ENCODE data around the gene PLCB3.

PLCB3 gene

DNA sequence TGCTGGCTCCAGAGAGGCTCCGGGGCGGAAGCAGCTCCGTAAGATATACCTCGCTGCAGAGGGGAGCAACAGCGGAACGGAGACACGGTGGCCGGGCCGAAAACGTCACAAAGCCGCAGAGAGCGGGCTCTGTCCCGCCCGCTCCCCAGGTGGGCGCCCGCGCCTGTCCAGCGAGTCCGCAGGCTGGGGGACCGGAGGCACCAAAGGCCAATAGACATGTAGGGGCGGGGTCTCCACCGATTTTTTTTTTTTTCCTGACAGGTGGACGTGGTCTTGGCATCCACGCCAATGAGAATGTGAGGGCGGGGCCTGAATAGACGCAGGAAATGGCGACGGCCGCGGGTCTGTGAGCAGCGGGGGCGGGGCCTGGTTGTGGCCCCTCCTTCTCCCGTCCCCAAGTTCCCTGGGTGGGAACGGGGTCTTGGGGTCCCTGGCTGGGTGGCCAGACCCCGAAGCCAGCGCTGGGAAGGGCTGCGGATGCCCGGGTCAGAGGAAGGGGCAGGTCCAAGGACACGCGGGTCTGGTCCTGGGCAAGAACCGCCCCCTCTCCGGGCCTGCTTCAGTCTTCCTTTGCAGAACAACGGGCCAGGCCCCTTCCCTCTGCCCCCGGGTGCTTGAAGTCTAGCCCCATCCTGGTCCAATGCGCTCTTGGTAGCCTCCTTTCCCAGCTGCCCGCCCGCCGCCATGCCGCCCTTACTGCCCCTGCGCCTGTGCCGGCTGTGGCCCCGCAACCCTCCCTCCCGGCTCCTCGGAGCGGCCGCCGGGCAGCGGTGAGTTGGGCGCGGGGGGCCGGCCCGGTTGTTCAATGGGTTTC, 21.0 kb upstream of the PLCB3 start, which contains the start of gene DNAJC4:
TSS of gene DNAJC4 (plus strand) at position 378 of the 814 bp plus-strand sequence. CDS start at position 685, 307 bp downstream.
- WGBS, result under 1% methylated on average over 62 of the region's 62 CpGs
- no peaks in the 10 kb centered on the region for H3K9me3 ChIP-seq (ENCODE audit: insufficient read depth, low read depth, low read length)
- peaks cover 7% of the 10 kb centered on the region; the same call in 1 of the 2 replicates for H3K4me1 ChIP-seq (ENCODE audit: insufficient read depth, low read length)
- peak within 1 kb of the TSS; percentile 67; the same call in 1 of the 2 replicates for H3K27ac ChIP-seq (ENCODE audit: low read depth, low read length)
- peak within 1 kb of the TSS; percentile 90 for H3K4me3 ChIP-seq (ENCODE audit: low read length)
- H3K9ac ChIP-seq (ENCODE audit: low read depth, low read length), result peak within 1 kb of the TSS; percentile 71
- peaks cover 15% of the 10 kb centered on the region; the same call in 1 of the 2 replicates for H3K27me3 ChIP-seq (ENCODE audit: insufficient read depth, low read length)
- no peaks in the 10 kb centered on the region for H3K36me3 ChIP-seq (ENCODE audit: insufficient read depth, low read length)

DNA sequence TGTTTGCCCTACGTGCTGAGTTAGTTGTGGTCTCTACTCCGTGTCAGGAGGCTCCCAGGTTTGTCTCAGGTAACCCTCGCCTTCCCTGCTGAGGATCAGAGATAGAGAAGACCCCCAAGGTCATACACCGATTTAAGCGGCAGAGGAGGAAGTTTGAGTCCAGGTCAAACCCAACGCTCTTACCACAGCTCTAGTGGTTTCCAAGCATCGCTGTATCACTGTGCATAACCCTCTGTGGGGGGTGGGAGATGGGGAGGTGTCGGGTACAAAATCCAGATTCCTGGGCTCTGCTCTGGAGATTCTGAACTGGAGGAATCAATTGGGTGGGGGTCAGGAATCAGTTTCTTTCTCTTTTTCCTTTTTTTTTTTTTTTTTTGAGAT, 20.4 kb upstream of the PLCB3 start:
- Histone ChIP-seq H3K4me3 (ENCODE audit: low read length) (peak overlapping the region; percentile 90), H3K27me3 (ENCODE audit: insufficient read depth, low read length) (peaks cover 15% of the 10 kb centered on the region; the same call in 1 of the 2 replicates), H3K27ac (ENCODE audit: low read depth, low read length) (peak overlapping the region; percentile 67; the same call in 1 of the 2 replicates), H3K4me1 (ENCODE audit: insufficient read depth, low read length) (peaks cover 7% of the 10 kb centered on the region; the same call in 1 of the 2 replicates), H3K9ac (ENCODE audit: low read depth, low read length) (peak overlapping the region; percentile 71), H3K9me3 (ENCODE audit: insufficient read depth, low read depth, low read length) (no peaks in the 10 kb centered on the region), H3K36me3 (ENCODE audit: insufficient read depth, low read length) (no peaks in the 10 kb centered on the region)
- WGBS, result 7% methylated on average over 8 of the region's 8 CpGs

DNA sequence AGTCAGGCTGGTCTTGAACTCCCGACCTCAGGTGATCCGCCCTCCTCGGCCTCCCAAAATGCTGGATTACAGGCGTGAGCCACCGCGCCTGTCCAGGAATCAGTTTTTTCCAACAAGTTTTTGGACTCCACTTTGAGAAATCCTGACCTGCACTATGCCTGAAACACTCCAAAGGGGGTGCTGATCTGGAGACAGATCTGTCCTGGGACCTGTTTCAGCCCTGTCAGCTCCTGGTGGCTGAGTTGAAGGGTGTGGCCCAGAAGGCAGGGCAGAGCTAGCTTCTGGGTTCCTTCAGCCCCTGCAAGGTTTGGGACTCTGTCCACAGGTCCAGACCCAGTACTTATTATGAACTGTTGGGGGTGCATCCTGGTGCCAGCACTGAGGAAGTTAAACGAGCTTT, 19.8 kb upstream of the PLCB3 start:
- Histone ChIP-seq H3K27ac (ENCODE audit: low read depth, low read length) (no peak overlapping the region), H3K27me3 (ENCODE audit: insufficient read depth, low read length) (peaks cover 15% of the 10 kb centered on the region; the same call in 1 of the 2 replicates), H3K4me3 (ENCODE audit: low read length) (no peak overlapping the region), H3K36me3 (ENCODE audit: insufficient read depth, low read length) (no peaks in the 10 kb centered on the region), H3K9me3 (ENCODE audit: insufficient read depth, low read depth, low read length) (no peaks in the 10 kb centered on the region), H3K9ac (ENCODE audit: low read depth, low read length) (no peak overlapping the region), H3K4me1 (ENCODE audit: insufficient read depth, low read length) (peaks cover 7% of the 10 kb centered on the region; the same call in 1 of the 2 replicates)
- WGBS, result 93% methylated on average over 7 of the region's 7 CpGs

DNA sequence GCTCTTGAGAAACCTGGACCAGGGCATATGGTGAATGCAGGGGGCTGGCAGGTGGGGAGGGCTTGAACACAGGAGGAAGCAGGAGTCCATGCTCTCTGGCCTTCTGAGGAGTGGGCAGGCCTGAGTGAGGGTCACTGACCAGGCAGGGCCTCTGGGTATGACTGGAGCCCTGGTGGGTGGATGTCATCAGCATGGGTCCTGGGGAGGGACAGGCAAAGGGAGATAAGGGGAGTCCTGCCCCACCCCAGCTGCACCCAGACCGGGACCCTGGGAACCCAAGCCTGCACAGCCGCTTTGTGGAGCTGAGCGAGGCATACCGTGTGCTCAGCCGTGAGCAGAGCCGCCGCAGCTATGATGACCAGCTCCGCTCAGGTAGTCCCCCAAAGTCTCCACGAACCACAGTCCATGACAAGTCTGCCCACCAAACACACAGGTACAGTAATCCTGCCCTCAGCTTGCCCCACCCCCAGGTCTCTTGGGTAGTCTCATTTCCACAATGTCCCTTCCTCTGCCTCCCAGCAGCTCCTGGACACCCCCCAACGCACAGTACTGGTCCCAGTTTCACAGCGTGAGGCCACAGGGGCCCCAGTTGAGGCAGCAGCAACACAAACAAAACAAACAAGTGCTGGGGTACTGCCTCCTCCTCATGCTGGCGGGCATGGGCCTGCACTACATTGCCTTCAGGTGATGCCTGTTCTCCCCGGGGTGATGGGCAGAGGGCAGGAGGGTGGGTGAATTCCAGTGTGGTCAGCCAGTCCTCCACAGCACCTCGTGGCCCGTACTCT, 19.0 kb upstream of the PLCB3 start:
- H3K36me3 ChIP-seq (ENCODE audit: insufficient read depth, low read length), result no peaks in the 10 kb centered on the region; the same call in 1 of the 2 replicates
- H3K9me3 ChIP-seq (ENCODE audit: insufficient read depth, low read depth, low read length), result no peaks in the 10 kb centered on the region
- no peak overlapping the region for H3K4me3 ChIP-seq (ENCODE audit: low read length)
- 93% methylated on average over 15 of the region's 15 CpGs for WGBS
- no peak overlapping the region for H3K9ac ChIP-seq (ENCODE audit: low read depth, low read length)
- H3K27ac ChIP-seq (ENCODE audit: low read depth, low read length), result no peak overlapping the region
- peaks cover 15% of the 10 kb centered on the region; the same call in 1 of the 2 replicates for H3K27me3 ChIP-seq (ENCODE audit: insufficient read depth, low read length)
- no peaks in the 10 kb centered on the region; the same call in 1 of the 2 replicates for H3K4me1 ChIP-seq (ENCODE audit: insufficient read depth, low read length)

DNA sequence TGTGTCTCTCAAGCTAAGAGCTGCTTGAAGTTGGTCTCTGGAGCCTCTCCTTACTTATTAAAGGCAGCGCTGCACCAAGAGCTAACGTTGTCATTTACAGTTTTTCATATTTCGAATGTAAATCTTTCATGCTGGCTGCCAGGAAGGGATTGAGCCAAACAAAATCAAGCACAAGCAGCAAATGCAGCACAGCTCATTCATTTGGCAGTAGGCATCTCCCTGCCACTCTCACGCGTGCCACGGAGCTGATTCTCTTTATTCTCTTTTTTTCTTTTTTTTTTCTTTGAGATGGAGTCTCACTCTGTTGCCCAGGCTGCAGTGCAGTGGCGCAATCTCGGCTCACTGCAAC, 18.4 kb upstream of the PLCB3 start:
- Histone ChIP-seq H3K9me3 (ENCODE audit: insufficient read depth, low read depth, low read length) (no peaks in the 10 kb centered on the region), H3K4me1 (ENCODE audit: insufficient read depth, low read length) (no peaks in the 10 kb centered on the region; the same call in 1 of the 2 replicates), H3K9ac (ENCODE audit: low read depth, low read length) (no peak overlapping the region), H3K4me3 (ENCODE audit: low read length) (no peak overlapping the region), H3K27me3 (ENCODE audit: insufficient read depth, low read length) (peaks cover 15% of the 10 kb centered on the region; the same call in 1 of the 2 replicates), H3K36me3 (ENCODE audit: insufficient read depth, low read length) (no peaks in the 10 kb centered on the region; the same call in 1 of the 2 replicates), H3K27ac (ENCODE audit: low read depth, low read length) (no peak overlapping the region)
- 92% methylated on average over 8 of the region's 8 CpGs for WGBS

DNA sequence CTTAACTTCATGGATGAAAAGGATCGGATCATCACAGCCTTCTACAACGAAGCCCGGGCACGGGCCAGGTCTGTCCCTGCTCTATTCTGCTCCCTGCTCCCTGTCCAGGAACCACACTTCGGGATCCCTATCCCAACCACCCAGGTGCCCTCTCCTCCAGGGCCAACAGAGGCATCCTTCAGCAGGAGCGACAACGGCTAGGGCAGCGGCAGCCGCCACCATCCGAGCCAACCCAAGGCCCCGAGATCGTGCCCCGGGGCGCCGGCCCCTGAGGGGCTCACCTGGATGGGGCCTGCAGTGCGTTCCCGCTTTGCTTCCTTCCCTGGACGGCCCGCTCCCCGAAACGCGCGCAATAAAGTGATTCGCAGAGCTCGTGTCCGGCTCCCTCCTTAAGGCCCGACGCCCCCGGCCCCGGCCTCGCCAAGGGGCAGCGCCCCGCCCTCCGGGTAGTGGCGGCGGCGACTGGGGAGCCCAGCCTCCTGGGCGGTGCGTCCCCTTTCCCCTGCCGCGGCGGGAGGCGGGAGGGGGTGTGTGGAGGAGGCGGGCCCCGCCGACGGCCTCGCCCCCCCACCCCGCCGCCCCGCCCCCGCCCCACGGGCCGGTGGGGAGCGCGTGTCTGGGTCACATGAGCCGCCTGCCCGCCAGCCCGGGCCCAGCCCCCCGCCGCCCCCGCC, 17.3 kb upstream of the PLCB3 start, which contains the start of gene VEGFB:
TSS of gene VEGFB (plus strand) at position 672 of the 674 bp plus-strand sequence. CDS start 250 bp downstream, outside the sequence.
- peak within 1 kb of the TSS; percentile 69 for H3K4me3 ChIP-seq (ENCODE audit: low read length)
- peak within 1 kb of the TSS; percentile 44; the same call in 1 of the 2 replicates for H3K9ac ChIP-seq (ENCODE audit: low read depth, low read length)
- no peak within 1 kb of the TSS for H3K27ac ChIP-seq (ENCODE audit: low read depth, low read length)
- H3K36me3 ChIP-seq (ENCODE audit: insufficient read depth, low read length), result peaks cover 8% of the 10 kb centered on the region
- peaks cover 15% of the 10 kb centered on the region; the same call in 1 of the 2 replicates for H3K27me3 ChIP-seq (ENCODE audit: insufficient read depth, low read length)
- H3K4me1 ChIP-seq (ENCODE audit: insufficient read depth, low read length), result no peaks in the 10 kb centered on the region; the same call in 1 of the 2 replicates
- WGBS, result 3% methylated on average over 54 of the region's 62 CpGs
- no peaks in the 10 kb centered on the region for H3K9me3 ChIP-seq (ENCODE audit: insufficient read depth, low read depth, low read length)

DNA sequence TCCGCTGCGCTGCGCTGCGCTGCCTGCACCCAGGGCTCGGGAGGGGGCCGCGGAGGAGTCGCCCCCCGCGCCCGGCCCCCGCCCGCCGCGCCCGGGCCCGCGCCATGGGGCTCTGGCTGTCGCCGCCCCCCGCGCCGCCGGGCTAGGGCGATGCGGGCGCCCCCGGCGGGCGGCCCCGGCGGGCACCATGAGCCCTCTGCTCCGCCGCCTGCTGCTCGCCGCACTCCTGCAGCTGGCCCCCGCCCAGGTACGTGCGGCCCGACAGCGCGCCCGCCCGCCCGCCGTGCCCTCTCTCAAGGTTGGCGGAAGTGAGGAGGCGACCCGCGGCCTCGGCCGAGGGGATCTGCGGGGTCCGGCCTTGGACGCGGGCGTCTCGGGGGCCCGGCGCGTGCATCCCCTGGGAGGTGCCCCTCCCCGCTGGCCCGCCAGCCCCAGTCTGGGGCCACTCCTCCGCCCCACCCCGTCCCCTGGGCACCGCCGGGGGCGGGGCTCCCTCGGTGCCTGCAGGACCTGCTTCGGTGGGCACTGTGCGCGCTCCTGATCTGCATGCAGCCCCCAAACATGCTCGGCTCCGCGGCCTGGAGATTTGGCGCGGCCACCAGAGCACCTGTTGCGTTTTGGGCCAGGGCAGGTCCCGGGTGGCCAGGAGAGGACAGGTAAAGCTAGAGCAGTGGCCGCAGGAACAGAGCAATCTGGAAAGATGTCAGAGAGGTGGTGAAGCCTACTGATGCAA, 16.5 kb upstream of the PLCB3 start:
- Histone ChIP-seq H3K27ac (ENCODE audit: low read depth, low read length) (no peak overlapping the region), H3K9me3 (ENCODE audit: insufficient read depth, low read depth, low read length) (no peaks in the 10 kb centered on the region), H3K4me1 (ENCODE audit: insufficient read depth, low read length) (0 out of 2 replicates have a peak, but pooled peaks cover under 1% of the 10 kb centered on the region), H3K36me3 (ENCODE audit: insufficient read depth, low read length) (peaks cover 9% of the 10 kb centered on the region), H3K9ac (ENCODE audit: low read depth, low read length) (peak overlapping the region; percentile 44; the same call in 1 of the 2 replicates), H3K27me3 (ENCODE audit: insufficient read depth, low read length) (peaks cover 15% of the 10 kb centered on the region; the same call in 1 of the 2 replicates), H3K4me3 (ENCODE audit: low read length) (peak overlapping the region; percentile 69)
- WGBS, result 2% methylated on average over 80 of the region's 80 CpGs

DNA sequence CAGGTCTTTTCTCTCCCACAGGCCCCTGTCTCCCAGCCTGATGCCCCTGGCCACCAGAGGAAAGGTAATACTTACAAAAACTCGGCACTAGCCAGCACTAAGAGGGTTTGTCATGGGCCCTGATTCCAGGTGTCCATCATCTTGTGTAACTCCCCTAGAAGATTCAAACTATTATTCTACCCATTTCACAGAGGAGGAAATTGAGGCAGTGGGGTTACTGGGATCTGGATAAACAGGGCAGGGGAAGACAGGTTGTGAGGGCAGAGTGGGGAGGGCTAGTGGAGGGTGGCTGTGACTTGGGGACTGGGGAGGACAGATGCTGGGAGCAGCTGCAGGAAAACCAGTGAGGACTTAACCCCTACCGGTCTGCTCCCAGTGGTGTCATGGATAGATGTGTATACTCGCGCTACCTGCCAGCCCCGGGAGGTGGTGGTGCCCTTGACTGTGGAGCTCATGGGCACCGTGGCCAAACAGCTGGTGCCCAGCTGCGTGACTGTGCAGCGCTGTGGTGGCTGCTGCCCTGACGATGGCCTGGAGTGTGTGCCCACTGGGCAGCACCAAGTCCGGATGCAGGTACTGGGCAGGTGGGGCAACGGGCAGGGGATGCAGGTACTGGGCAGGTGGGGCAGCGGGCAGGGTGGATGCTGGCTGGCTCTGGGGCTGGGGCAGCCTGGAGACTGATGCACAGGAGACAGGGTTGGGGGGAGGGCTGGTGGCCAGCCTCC, 15.7 kb upstream of the PLCB3 start:
- peaks cover 15% of the 10 kb centered on the region; the same call in 1 of the 2 replicates for H3K27me3 ChIP-seq (ENCODE audit: insufficient read depth, low read length)
- H3K36me3 ChIP-seq (ENCODE audit: insufficient read depth, low read length), result peaks cover 9% of the 10 kb centered on the region
- H3K27ac ChIP-seq (ENCODE audit: low read depth, low read length), result no peak overlapping the region
- H3K9ac ChIP-seq (ENCODE audit: low read depth, low read length), result peak overlapping the region; percentile 44; the same call in 1 of the 2 replicates
- 96% methylated on average over 12 of the region's 12 CpGs for WGBS
- H3K9me3 ChIP-seq (ENCODE audit: insufficient read depth, low read depth, low read length), result no peaks in the 10 kb centered on the region
- H3K4me3 ChIP-seq (ENCODE audit: low read length), result peak overlapping the region; percentile 69
- peaks cover 7% of the 10 kb centered on the region; the same call in 1 of the 2 replicates for H3K4me1 ChIP-seq (ENCODE audit: insufficient read depth, low read length)

DNA sequence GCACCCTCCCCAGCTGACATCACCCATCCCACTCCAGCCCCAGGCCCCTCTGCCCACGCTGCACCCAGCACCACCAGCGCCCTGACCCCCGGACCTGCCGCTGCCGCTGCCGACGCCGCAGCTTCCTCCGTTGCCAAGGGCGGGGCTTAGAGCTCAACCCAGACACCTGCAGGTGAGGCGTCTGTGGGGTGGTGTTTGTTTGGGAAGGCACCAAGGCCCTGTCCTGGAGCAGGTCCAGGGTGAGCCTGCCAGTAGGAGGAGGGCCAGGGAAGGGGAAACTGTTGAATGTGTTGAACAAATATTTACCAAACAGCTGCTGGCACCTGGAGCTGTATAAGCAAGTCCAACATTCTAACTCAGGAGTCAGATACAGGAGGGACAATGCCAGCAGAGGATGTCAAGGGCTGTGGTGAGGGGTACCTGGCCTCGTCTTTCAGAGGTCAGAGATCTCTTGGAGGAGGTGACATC, 13.8 kb upstream of the PLCB3 start:
- WGBS, result 88% methylated on average over 12 of the region's 12 CpGs
- H3K27me3 ChIP-seq (ENCODE audit: insufficient read depth, low read length), result peaks cover 11% of the 10 kb centered on the region; the same call in 1 of the 2 replicates
- peaks cover 9% of the 10 kb centered on the region for H3K36me3 ChIP-seq (ENCODE audit: insufficient read depth, low read length)
- H3K9me3 ChIP-seq (ENCODE audit: insufficient read depth, low read depth, low read length), result no peaks in the 10 kb centered on the region
- no peak overlapping the region for H3K9ac ChIP-seq (ENCODE audit: low read depth, low read length)
- H3K4me1 ChIP-seq (ENCODE audit: insufficient read depth, low read length), result peaks cover 8% of the 10 kb centered on the region; the same call in 1 of the 2 replicates
- no peak overlapping the region for H3K27ac ChIP-seq (ENCODE audit: low read depth, low read length)
- no peak overlapping the region for H3K4me3 ChIP-seq (ENCODE audit: low read length)
